IMR-90 (cell line): ENCODE measurements around the gene SMCP. TPM values are rescaled to one million over a fixed set of nuclear protein-coding genes. Genes with fewer than 3 reads are reported as not detected.

Source experiments
- ATAC-seq: fragments of 200-7000 bp; cut with Tn5 transposase; 2 replicates; pipeline ENCODE4 v1.9.1; 2020; ENCODE audit warnings: low read depth, mild to moderate bottlenecking, moderate library complexity
- BruUV-seq: library from RNA; stranded (reverse); fragments of 400-500 nt; replicated peaks from 2 replicates; lab custom pipeline; 2021; lab: Mats Ljungman, UMichigan
- CTCF ChIA-PET: fragments of 300-600 bp; formaldehyde crosslinking; extraction: SDS; loops from one replicate; lab custom pipeline; 2021; ENCODE audit warnings: antibody characterized with exemption; lab: Yijun Ruan, JAX
- POLR2A ChIA-PET: fragments of 300-600 bp; sonication (Branson Sonifier 250); formaldehyde crosslinking; loops from one replicate; lab custom pipeline; 2022; ENCODE audit warnings: antibody characterized with exemption; ENCODE audit not compliant: unreplicated experiment; lab: Charles Lee
- DNase-seq: peaks from one replicate; pipeline ENCODE4 v3.0.0; 2013
- H2AFZ ChIP-seq: replicated peaks from 2 replicates; pipeline ENCODE3; 2013; ENCODE audit warnings: low read length, mild to moderate bottlenecking; ENCODE audit not compliant: poor library complexity
- H2AK5ac ChIP-seq: 2 replicates; pipeline ENCODE4 v1.6.1; 2013; ENCODE audit warnings: low read depth, low read length, inconsistent platforms
- H2AK9ac ChIP-seq: replicated peaks from 2 replicates; pipeline ENCODE3; 2013; ENCODE audit warnings: mild to moderate bottlenecking, low read depth, low read length, moderate library complexity; ENCODE audit not compliant: poor library complexity
- H2BK120ac ChIP-seq: 2 replicates; pipeline ENCODE4 v1.6.1; 2013; ENCODE audit warnings: low read depth, low read length, inconsistent platforms
- H2BK15ac ChIP-seq: 3 replicates; pipeline ENCODE4 v1.6.1; 2013; ENCODE audit warnings: low read depth, low read length, inconsistent platforms
- H2BK20ac ChIP-seq: 2 replicates; pipeline ENCODE4 v1.6.1; 2013; ENCODE audit warnings: low read depth, mild to moderate bottlenecking, inconsistent platforms, low read length, moderate library complexity
- H2BK5ac ChIP-seq: 2 replicates; pipeline ENCODE4 v1.6.1; 2013; ENCODE audit warnings: mild to moderate bottlenecking, low read depth, low read length, inconsistent platforms; ENCODE audit not compliant: poor library complexity, severe bottlenecking
- H3K14ac ChIP-seq: replicated peaks from 2 replicates; pipeline ENCODE4 v1.6.1; 2013; ENCODE audit warnings: low read depth, low read length, inconsistent platforms
- H3K18ac ChIP-seq: 2 replicates; pipeline ENCODE4 v1.6.1; 2013; ENCODE audit warnings: low read depth, low read length, control low read depth
- H3K23ac ChIP-seq: 2 replicates; pipeline ENCODE4 v1.6.1; 2013; ENCODE audit warnings: low read depth, low read length, inconsistent platforms
- H3K27ac ChIP-seq: 2 replicates; pipeline ENCODE4 v1.5.1; 2013; ENCODE audit warnings: mild to moderate bottlenecking, control low read depth, low read length; ENCODE audit not compliant: insufficient read depth
- H3K27me3 ChIP-seq: 2 replicates; pipeline ENCODE4 v1.6.1; 2013; ENCODE audit warnings: low read length; ENCODE audit not compliant: control insufficient read depth, insufficient read depth
- H3K36me3 ChIP-seq: 2 replicates; pipeline ENCODE4 v1.6.1; 2013; ENCODE audit warnings: low read length, mixed read lengths; ENCODE audit not compliant: control insufficient read depth, insufficient read depth
- H3K4ac ChIP-seq: 2 replicates; pipeline ENCODE4 v1.6.1; 2013; ENCODE audit warnings: low read depth, low read length, inconsistent platforms
- H3K4me1 ChIP-seq: 2 replicates; pipeline ENCODE4 v1.6.1; 2013; ENCODE audit warnings: low read length, mixed read lengths; ENCODE audit not compliant: control insufficient read depth, insufficient read depth
- H3K4me2 ChIP-seq: 2 replicates; pipeline ENCODE4 v1.6.1; 2013; ENCODE audit warnings: low read depth, mild to moderate bottlenecking, control low read depth, low read length, moderate library complexity
- H3K4me3 ChIP-seq: 2 replicates; pipeline ENCODE4 v1.5.1; 2013; ENCODE audit warnings: low read depth, mild to moderate bottlenecking, control low read depth, low read length, moderate library complexity; ENCODE audit not compliant: insufficient read depth
- H3K56ac ChIP-seq: 2 replicates; pipeline ENCODE4 v1.6.1; 2013; ENCODE audit warnings: low read length, inconsistent platforms; ENCODE audit not compliant: insufficient read depth; ENCODE audit errors: extremely low read depth
- H3K79me1 ChIP-seq, 2 experiments: 2 replicates each; pipeline ENCODE4 v1.6.1; 2013; ENCODE audit warnings: low read length in 2 of 2, inconsistent platforms in 1 of 2, low read depth in 1 of 2
- H3K9ac ChIP-seq: 2 replicates; pipeline ENCODE4 v1.6.1; 2013; ENCODE audit warnings: low read depth, low read length, control low read depth
- H3K9me1 ChIP-seq: 2 replicates; pipeline ENCODE4 v1.6.1; 2013; ENCODE audit warnings: low read length, inconsistent platforms; ENCODE audit not compliant: insufficient read depth
- H3K9me3 ChIP-seq: 2 replicates; pipeline ENCODE4 v1.6.1; 2013; ENCODE audit warnings: low read length; ENCODE audit not compliant: control insufficient read depth, insufficient read depth
- H4K20me1 ChIP-seq: 2 replicates; pipeline ENCODE4 v1.6.1; 2013; ENCODE audit warnings: low read length, inconsistent platforms; ENCODE audit not compliant: insufficient read depth
- H4K5ac ChIP-seq: 2 replicates; pipeline ENCODE4 v1.6.1; 2013; ENCODE audit warnings: mild to moderate bottlenecking, low read depth, low read length, control low read depth
- H4K8ac ChIP-seq, 2 experiments: 2 replicates each; pipeline ENCODE4 v1.6.1; 2013; ENCODE audit warnings: low read depth in 2 of 2, low read length in 2 of 2, control low read depth in 1 of 2, inconsistent platforms in 1 of 2
- H4K91ac ChIP-seq: 2 replicates; pipeline ENCODE4 v1.6.1; 2013; ENCODE audit warnings: low read depth, low read length, inconsistent platforms; ENCODE audit not compliant: insufficient read depth
- BHLHE40 ChIP-seq: fragments of 150-350 bp; IDR thresholded peaks from 2 replicates; pipeline ENCODE4 v1.6.1; 2016; ENCODE audit warnings: mild to moderate bottlenecking, low read depth, low read length
- CEBPB ChIP-seq: IDR thresholded peaks from 2 replicates; pipeline ENCODE4 v1.6.1; 2012; ENCODE audit warnings: low read depth, low read length, improper control_type of control experiment
- CHD1 ChIP-seq: IDR thresholded peaks from 2 replicates; pipeline ENCODE4 v1.6.1; 2012; ENCODE audit warnings: low read depth, low read length, improper control_type of control experiment
- CTCF ChIP-seq: conservative IDR thresholded peaks from 2 replicates; pipeline ENCODE4 v1.5.1; 2012; ENCODE audit warnings: mild to moderate bottlenecking, low read depth, low read length, improper control_type of control experiment
- ELK1 ChIP-seq: fragments of 150-350 bp; IDR thresholded peaks from 2 replicates; pipeline ENCODE4 v1.6.1; 2016; ENCODE audit warnings: low read depth, mild to moderate bottlenecking, low read length, moderate library complexity, borderline replicate concordance
- FOS ChIP-seq: fragments of 150-350 bp; IDR thresholded peaks from 2 replicates; pipeline ENCODE4 v1.6.1; 2016; ENCODE audit warnings: low read depth, low read length
- MAFK ChIP-seq: IDR thresholded peaks from 2 replicates; pipeline ENCODE4 v1.6.1; 2012; ENCODE audit warnings: low read depth, low read length, improper control_type of control experiment
- MAZ ChIP-seq: IDR thresholded peaks from 2 replicates; pipeline ENCODE4 v1.6.1; 2012; ENCODE audit warnings: low read depth, mild to moderate bottlenecking, low read length, improper control_type of control experiment, moderate library complexity, borderline replicate concordance
- MXI1 ChIP-seq: IDR thresholded peaks from 2 replicates; pipeline ENCODE4 v1.6.1; 2012; ENCODE audit warnings: low read depth, mild to moderate bottlenecking, low read length, moderate library complexity, borderline replicate concordance
- NFE2L2 ChIP-seq: fragments of 150-350 bp; IDR thresholded peaks from 2 replicates; pipeline ENCODE4 v1.6.1; 2016; ENCODE audit warnings: low read depth, mild to moderate bottlenecking, low read length
- POLR2A ChIP-seq: IDR thresholded peaks from 2 replicates; pipeline ENCODE4 v1.6.1; 2012; ENCODE audit warnings: mild to moderate bottlenecking, low read depth, low read length
- RAD21 ChIP-seq: IDR thresholded peaks from 2 replicates; pipeline ENCODE4 v1.6.1; 2012; ENCODE audit warnings: low read length, improper control_type of control experiment
- RCOR1 ChIP-seq: IDR thresholded peaks from 2 replicates; pipeline ENCODE4 v1.6.1; 2012; ENCODE audit warnings: mild to moderate bottlenecking, low read length, improper control_type of control experiment; ENCODE audit not compliant: insufficient replicate concordance
- RFX5 ChIP-seq: IDR thresholded peaks from 2 replicates; pipeline ENCODE4 v1.8.0; 2012; ENCODE audit warnings: low read depth, mild to moderate bottlenecking, low read length, moderate library complexity
- SMC3 ChIP-seq: fragments of 150-350 bp; IDR thresholded peaks from 2 replicates; pipeline ENCODE4 v1.6.1; 2016; ENCODE audit warnings: low read depth, mild to moderate bottlenecking, antibody characterized with exemption, low read length, moderate library complexity
- USF2 ChIP-seq: fragments of 150-350 bp; IDR thresholded peaks from 2 replicates; pipeline ENCODE4 v1.6.1; 2017; ENCODE audit warnings: mild to moderate bottlenecking, antibody characterized with exemption, low read length, low read depth
- WGBS, 2 experiments: methylation state at CpG; one replicate each; pipeline versions ENCODE4 v1.1.5 to v1.1.7; 2013; ENCODE audit warnings: missing lambda C conversion rate in 2 of 2; ENCODE audit not compliant: insufficient read length in 1 of 2; ENCODE audit errors: extremely low coverage in 2 of 2; 5-methylcytosine and 5-hydroxymethylcytosine counted together
- dilution Hi-C: fragments of 300-500 bp; cut with HindIII; formaldehyde crosslinking; loops from one replicate; pipeline ENCODE4 v1.14.3; 2018; ENCODE audit warnings: low sequenced_read_pairs; ENCODE audit not compliant: unreplicated experiment
- in situ Hi-C: fragments of 300-500 bp; cut with MboI; formaldehyde crosslinking; loops from 3 replicates; pipeline ENCODE4 v1.14.3; 2019; ENCODE audit warnings: low sequenced_read_pairs, inconsistent platforms, mixed read lengths
- intact Hi-C: fragments of 100-400 bp; cut with micrococcal nuclease; formaldehyde crosslinking; loops from 2 replicates; pipeline ENCODE4 v1.10.0; 2022
- polyA plus RNA-seq, 3 experiments: library from polyadenylated mRNA; depleted of rRNA; stranded (reverse); fragments of >200 nt; gene quantifications; 2 replicates each; pipeline ENCODE4 v1.2.3, GENCODE V29; 2012; ENCODE audit warnings: low replicate concordance in 1 of 3
- total RNA-seq: library from RNA; depleted of rRNA; stranded (reverse); fragments of >200 nt; gene quantifications from 2 replicates; pipeline ENCODE4 v1.2.3, GENCODE V29; 2012

SMCP gene
- total and polyA plus RNA-seq, 2 of the 4 experiments (the other 2 are of a cell fraction) = not detected

- BruUV-seq = no TSS peak
- Histone ChIP-seq H3K79me1 (no peaks in the 10 kb centered on the region), H2BK120ac (no peak overlapping the region), H3K36me3 (no peaks in the 10 kb centered on the region), H3K27ac (no peak overlapping the region), H4K20me1 (no peaks in the 10 kb centered on the region), H2AFZ (no peak overlapping the region), H3K4ac (no peak overlapping the region), H3K4me2 (no peak overlapping the region), H4K8ac (no peak overlapping the region), H3K9ac (no peak overlapping the region), H3K27me3 (no peaks in the 10 kb centered on the region), H2BK15ac (no peak overlapping the region), H3K14ac (no peak overlapping the region), H2AK9ac (no peak overlapping the region), H4K5ac (no peak overlapping the region), H2BK5ac (no peak overlapping the region), H3K56ac (no peak overlapping the region), H3K4me1 (no peaks in the 10 kb centered on the region), H3K4me3 (no peak overlapping the region), H3K18ac (no peak overlapping the region), H3K9me1 (no peaks in the 10 kb centered on the region), H4K91ac (no peak overlapping the region), H3K23ac (no peak overlapping the region), H2AK5ac (no peak overlapping the region), H2BK20ac (no peak overlapping the region), H3K9me3 (no peaks in the 10 kb centered on the region)
- TF ChIP-seq BHLHE40 (no peak), MAFK (no peak), MXI1 (no peak), RFX5 (no peak), RCOR1 (no peak), MAZ (no peak), POLR2A (no peak), CTCF (no peak), FOS (no peak), CHD1 (no peak), USF2 (no peak), NFE2L2 (no peak), SMC3 (no peak), ELK1 (no peak), RAD21 (no peak), CEBPB (no peak)
- ChIA-PET CTCF (no interaction called here), POLR2A (no interaction called here)
- intact Hi-C loops = no loop called here
- in situ Hi-C loops = no loop called here
- WGBS, 2 experiments = 50% methylated on average over 1 of the region's 1 CpG; no CpG with 5 or more reads in 1 of the 2 experiments
- DNase-seq = no peak
- dilution Hi-C loops = no loop called here
- no peak for ATAC-seq
Observed at GRCh38 chr1:152876827-152877226, 1.3 kb upstream of the SMCP start.
